GM23248 (cell line): Measurements from ENCODE around the gene MTUS2.

Source experiments
- EZH2 ChIP-seq: fragments of 200-600 bp; sonication (generic); IDR thresholded peaks from 2 replicates; pipeline ENCODE4 v1.6.1; 2018; ENCODE audit warnings: antibody characterized with exemption, mild to moderate bottlenecking; ENCODE audit not compliant: insufficient read depth, poor library complexity, severe bottlenecking
- EZH2phosphoT487 ChIP-seq: fragments of 200-600 bp; sonication (generic); IDR thresholded peaks from 2 replicates; pipeline ENCODE4 v1.6.1; 2018; ENCODE audit warnings: antibody characterized with exemption, moderate library complexity, mild to moderate bottlenecking, low read depth; ENCODE audit not compliant: insufficient read depth

DNA sequence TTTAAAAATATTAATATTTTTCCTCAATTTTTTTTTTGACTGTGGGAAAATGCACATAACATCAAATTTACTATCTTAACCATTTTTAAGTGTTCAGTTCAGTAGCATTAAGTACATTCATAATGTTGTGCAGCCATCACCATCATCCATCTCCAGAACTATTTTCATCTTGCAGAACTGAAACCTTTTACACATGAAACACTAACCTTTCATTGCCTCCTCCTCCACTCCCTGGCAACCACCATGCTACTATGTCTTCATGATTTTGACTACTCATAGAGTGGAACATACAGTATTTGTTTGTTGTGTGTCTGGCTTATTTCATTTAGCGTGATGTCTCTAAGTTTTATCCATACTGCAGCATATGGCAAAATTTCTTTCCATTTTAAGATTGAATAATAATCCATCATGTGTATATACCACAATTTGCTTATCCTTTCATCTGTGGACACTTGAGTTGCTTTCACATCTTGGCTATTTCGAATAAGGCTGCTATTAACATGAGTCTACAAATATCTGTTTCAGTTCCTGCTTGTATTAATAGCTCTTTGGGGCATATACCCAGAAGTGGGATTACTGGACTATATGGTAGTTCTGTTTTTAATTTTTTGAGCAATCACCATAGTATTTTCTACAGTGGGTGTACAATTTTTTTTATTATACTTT lies 376.4 kb downstream of the MTUS2 start:
- TF ChIP-seq EZH2phosphoT487 (no peak), EZH2 (no peak)
